GM18526 (cell line): ENCODE results near the gene FARS2.

Experiments
- POLR2A ChIP-seq: IDR thresholded peaks from 3 replicates; pipeline ENCODE4 v1.6.1; 2011; ENCODE audit not compliant: insufficient read length; ENCODE audit errors: extremely low read depth

Gene FARS2

DNA sequence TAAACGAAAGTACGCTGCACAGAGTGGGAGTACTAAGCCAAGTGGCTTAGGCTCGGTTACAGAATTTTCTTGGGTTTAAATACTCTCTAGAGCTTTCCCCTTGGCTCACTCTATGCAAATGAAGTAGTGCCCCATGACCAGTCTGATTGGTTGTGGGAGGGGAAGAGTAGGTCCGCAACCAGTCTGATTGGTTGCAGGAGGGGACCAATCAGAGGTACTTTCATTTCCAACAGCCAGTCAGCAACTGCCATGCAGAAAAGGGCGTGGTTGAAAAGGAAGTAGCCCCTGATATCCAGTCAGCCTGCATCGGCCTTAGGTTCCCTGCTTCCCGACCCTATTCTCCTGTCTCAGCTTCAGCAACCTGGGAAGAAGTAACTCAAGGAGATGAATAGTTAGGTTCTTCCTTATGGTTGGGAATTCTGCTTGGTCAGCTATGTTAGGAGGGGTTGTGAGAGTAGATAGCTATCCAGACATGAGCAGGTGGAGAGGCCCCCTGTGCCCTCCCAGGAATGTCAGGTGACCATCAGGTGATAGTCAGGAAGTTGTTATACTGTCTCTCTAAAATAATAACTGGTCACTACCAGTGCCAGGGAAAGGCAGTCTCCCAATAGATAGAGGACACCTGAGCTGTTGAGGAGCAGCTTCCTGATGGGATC, 57.4 kb downstream of the FARS2 start:
- TF ChIP-seq POLR2A, result no peak

DNA sequence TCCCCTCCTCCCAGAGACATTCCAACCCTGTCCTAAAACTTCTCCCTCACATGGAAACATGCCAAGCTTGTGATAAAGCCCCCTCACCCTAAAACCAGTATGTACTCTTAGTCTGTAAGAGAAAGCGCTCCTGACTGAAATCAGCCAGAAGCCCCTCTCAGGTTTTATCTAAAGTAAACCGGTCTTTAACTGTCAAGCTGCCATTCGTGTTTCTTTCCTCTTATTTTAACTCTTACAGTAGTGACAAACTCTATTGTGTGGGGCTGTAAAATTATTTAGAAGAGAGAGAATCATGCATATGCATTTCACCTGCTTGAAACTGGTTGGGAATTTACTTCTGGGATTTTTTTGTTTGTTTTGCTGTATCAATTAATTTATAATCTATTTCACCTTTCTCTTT, 62.7 kb downstream of the FARS2 start:
- TF ChIP-seq POLR2A, result no peak

DNA sequence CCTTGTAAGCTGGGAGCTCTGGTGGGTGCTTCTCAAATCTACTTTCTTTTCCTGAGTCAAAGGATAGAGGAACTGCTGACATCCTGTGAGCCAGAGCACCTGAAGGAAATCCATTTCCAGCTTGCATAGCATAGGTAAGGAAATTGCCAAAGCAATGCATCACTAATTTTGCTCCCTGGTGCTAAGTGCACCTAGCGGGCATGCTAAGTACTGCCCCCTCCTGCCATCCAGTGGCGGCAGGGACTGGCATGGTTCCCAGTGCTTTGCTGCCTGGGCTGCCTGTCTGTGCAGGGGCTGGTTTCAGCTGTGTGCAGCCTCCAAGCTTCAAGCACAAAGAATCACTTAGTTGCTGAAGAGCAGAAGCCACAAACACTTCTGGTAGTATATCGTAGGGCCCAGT, 63.9 kb downstream of the FARS2 start:
- TF ChIP-seq POLR2A, result no peak

DNA sequence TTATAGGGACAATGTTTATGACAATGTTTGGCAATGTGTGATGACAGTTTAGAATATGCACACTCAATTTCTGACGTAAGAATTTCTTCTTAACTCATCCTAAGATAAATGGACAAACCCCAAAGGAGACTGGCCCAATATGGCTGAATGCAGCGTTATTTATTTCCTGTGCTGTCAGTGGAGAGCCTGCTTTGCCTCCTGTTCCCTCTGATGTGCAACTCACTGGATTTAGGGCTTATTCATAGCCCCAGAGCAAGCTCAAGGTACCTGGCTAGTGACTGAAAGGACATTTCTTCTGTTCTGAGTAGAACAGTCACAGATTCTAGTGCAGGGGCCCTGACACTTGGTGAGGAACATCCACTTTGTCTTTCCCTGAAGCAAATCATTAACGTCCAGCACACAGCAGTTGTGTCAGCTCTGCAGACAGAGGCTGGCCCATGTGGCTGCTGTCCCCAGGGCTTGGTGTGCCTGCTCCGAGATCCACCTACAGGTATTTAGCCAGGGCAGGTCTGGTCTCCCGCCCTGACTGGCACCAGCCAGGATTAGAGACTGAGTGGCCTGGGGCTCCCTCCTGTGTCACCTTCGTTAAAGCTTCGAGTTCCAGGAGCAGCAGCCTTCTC, 64.8 kb downstream of the FARS2 start:
- TF ChIP-seq POLR2A, result no peak

DNA sequence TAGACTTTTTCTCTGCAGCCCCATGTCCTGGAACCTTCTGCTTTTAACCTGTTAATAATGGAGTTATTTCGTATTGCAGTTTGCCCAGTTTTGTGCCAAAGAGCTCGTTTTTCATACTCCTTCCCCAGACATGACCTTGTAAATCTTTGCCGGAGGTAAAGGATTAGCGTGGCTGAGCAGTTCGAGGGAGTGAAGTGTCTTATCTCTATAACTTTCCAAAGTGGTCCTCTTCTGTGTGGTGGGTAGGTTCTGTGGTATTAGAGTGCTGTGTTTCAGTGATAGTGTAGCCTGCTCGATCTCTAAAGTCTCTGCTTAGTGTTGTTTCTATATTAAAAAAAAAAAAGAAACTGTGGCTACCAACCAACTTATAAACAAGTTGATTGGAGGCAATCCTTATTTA, 67.5 kb downstream of the FARS2 start:
- no peak for TF ChIP-seq POLR2A

DNA sequence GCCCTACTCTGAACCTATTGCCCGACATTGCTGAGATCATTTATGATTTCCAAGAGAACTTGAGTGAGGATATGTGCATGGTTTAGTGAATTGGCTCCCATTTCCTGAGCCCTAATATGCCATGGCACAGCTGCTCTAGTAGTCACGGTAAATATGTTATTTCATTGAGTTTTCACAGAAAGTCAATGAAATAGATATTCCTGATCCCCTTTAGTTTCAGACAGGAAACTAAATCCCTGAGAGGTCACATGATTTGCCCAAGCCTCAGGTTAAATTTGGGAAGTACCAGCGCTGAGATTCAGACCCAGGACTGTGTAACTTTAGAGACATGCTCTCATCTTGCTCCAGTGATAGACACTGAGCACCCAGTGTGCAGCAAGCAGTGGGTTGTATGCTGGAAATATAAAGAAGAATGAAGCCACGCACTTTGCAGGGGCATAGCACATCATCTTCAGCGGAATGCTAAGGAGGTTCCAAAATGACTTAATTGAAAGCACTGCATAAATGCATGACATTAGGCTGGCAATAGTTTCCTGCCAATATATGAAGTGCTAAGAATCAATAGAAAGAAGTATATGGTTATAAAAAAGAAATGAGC, 70.6 kb downstream of the FARS2 start:
- no peak for TF ChIP-seq POLR2A

DNA sequence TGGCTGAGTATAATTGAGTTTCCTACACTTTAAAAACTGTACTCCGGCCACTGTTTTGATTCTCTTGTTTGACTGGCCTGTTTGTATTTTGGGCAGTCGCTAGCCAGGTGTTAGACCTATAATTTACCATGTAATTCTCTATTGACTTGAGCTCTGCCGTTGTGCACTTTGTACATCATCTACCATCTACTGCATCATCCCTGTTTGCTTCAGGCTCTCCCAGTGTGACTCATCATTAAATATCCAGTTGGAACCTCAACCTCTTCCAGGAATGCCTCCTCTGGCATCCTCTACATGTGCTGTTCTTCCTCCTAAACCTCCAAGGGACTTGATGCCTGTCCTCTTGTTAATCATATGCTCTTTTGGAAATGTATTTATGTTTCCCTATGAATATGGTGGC, 72.3 kb downstream of the FARS2 start:
- no peak for TF ChIP-seq POLR2A

DNA sequence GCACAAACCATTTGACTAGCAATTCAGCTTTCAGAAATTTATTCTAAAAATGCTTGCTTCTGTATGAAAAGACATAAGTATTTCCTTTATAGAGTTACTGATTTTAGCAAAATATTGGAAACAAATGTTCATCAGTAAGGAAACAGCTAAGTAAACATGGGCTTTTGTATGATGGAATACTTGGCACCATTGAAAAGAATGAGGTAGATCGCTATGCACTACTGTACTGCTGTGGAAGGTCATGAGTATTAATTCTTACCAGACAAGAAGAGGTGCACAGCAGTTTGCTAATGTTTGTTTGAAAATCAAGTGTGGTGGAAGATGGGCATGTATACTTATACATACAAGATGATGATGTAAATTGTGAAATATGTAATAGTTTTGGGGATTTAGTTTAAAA, 73.0 kb downstream of the FARS2 start:
- no peak for TF ChIP-seq POLR2A

DNA sequence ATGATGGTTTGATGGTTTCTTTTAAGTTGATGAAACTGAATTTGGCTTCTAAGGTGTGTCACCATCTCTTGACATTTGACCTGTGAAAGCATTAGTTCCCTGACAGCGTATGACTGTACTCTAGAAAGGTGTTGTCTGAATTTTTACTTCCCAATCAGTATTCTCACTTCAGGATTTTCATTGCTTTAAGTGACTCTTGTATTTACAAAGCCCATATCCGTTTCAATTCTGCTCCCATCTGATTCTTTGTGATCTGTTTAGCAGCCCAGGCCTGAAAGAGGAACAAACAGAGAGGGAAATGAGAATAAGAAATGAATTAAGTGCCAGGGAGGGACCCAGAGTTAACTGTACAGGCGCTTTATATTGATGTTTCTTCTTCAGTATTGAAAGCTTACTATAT, 73.7 kb downstream of the FARS2 start:
- TF ChIP-seq POLR2A, result no peak

DNA sequence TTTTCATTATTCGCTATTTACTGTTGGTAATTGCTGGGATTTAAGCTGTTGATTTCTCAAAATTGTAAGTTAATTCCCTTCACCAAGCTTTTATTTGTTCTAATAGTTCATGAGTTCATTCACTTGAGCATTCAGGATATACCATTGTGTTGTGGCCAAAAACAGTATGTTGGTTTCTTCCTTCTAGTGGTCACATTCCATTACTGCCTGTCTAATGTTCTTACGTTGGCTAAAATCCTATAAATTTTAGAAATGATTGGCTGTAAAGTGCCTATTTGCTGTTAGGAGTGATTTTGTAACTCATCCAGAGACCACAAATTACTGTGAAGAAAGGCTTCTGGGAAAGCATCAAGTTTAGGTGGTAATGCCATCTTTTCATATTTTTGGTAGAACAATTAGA, 76.3 kb downstream of the FARS2 start:
- no peak for TF ChIP-seq POLR2A

DNA sequence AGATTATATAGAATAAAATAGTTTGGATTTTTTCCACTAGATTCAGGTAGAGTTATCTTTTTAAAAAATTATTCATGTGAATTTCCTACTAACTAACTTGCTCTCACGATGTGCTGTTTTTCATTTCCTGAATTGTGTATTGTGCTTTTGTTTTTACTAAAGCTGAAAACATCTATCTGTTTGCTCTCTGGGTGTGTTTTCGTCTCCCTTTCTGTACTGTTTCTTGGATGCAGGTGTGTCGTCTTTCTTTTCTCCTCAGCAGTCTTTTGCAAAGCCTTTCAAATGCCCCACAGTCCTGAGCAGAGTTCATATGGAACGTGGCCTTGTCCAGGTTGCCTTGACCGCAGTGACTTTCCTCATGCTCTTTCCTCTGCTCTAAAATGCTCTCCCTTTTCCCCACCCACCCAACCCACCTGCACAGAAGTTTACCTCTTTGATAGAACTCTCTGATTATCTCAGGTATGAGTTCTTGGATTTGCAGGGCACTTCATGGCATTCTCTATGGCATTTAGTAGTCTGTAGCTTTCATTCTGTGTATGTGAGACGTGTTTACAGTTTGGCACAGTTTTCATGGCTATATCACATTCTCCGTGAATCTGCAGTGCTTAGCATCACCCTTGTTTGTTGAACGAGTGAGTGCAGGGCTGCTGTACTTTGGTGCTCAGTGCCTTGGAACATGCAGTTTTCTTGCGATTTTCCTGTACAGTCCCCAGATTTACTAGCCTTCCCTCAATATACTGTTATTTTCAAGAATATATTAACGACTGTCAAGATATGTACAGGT, 77.1 kb downstream of the FARS2 start:
- TF ChIP-seq POLR2A, result no peak

DNA sequence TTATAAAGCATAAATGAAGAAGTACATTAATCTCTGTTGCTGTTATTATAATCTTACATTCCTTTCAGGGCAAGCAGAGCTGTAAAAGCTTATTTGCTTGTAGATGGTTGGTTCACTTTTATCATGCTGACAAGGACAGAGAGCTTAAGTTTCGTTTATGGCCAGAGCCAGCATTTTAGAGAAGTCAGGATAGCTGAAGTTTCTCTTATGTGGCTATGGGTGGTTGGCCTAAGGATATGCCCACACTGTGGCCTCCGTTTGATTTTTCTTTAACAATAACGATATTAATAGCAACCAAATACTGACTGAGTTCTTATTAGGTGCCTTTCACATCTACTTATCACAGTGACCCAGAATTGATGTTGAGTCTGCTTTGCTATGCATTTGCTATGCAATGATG, 78.5 kb downstream of the FARS2 start:
- TF ChIP-seq POLR2A, result no peak

DNA sequence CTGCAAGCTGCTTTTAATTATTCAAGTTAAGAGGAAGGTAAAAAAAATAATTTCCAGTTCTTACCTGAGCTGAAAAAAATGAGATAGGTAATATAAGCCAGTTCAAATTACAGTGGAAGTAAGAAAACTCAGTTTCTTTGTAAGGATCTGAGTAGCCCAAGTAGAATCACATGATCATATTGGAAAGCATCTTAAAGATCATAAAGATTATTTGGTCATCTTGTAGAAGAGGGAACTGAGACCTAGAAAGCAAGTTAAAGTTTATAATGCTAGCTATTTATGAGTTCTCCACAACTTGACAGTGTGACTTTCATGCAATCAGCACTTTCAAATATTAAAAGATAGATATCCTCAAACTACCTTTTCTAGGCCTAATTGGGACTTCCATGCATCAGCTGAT, 80.5 kb downstream of the FARS2 start:
- no peak for TF ChIP-seq POLR2A

DNA sequence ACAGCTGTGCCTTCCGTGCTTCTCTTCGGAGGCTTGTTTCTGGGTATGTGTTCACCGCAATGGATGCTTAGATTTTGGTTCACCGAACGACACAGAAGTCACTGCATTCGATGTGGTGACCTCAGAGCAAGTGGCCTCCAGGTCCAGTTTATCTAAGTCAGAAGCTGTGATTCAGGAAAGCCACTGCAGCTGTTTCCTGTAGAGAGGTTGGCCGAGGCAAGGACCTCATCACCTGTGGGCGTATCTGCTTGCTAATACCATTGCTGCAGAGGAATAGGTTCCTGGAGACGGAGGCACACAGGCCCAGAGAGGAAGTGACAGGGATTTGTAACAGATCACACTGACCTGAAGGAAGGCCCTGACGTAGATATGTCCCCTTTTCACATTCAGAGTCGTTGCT, 82.7 kb downstream of the FARS2 start:
- no peak for TF ChIP-seq POLR2A

DNA sequence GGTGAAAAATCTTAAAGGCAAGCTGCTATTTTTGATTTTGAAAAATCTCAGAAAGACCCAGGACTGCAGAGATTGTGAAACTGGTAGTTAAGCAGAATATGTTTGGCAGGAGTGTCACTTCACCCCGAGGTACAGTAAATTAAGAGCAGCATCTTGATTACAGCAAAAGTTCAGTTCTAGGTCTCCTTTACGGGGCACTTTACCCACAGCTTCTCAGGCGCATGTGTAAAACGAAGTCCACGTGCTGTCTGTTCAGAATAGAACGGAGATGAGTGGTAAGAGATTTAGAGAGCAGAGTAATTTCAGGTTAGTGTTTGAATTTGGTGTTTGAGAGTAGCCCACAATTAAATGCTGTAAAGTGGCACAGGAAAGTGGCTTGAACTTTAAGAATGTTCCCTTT, 84.0 kb downstream of the FARS2 start:
- TF ChIP-seq POLR2A, result no peak
